OCI-LY1 (cell line): Measurements from ENCODE around the gene CPSF3.

ENCODE experiments used
- CTCF ChIP-seq: fragments of 200-600 bp; sonication (generic), shearing (Covaris generic); IDR thresholded peaks from 2 replicates; pipeline ENCODE4 v1.5.1; 2017; ENCODE audit warnings: mild to moderate bottlenecking, antibody characterized with exemption, low read length, moderate library complexity, mixed read lengths
- EZH2 ChIP-seq: fragments of 200-600 bp; sonication (generic), shearing (Covaris generic); IDR thresholded peaks from 2 replicates; pipeline ENCODE4 v1.8.0; 2017; ENCODE audit warnings: borderline replicate concordance, mixed run types, mild to moderate bottlenecking, antibody characterized with exemption, low read length, moderate library complexity, mixed read lengths

GRCh38 chr2:9462313-9462712, 38.9 kb downstream of the CPSF3 start:
- TF ChIP-seq CTCF (no peak), EZH2 (no peak)
